GM12892 (cell line): ENCODE measurements around the gene UQCR11.

ENCODE experiments used
- POLR2A ChIP-seq: IDR thresholded peaks from 2 replicates; pipeline ENCODE4 v1.6.1; 2011; ENCODE audit warnings: low read depth, low read length, control low read depth
- POLR2AphosphoS5 ChIP-seq: IDR thresholded peaks from 2 replicates; pipeline ENCODE4 v1.6.1; 2011; ENCODE audit warnings: low read depth, low read length, control low read depth

GRCh38 chr19:1622007-1622406 lies 16.7 kb upstream of the UQCR11 start:
- TF ChIP-seq POLR2A: no peak
- TF ChIP-seq POLR2AphosphoS5: no peak
